ENCODE data around the gene ADAMTS18.

The ADAMTS18 gene

DNA sequence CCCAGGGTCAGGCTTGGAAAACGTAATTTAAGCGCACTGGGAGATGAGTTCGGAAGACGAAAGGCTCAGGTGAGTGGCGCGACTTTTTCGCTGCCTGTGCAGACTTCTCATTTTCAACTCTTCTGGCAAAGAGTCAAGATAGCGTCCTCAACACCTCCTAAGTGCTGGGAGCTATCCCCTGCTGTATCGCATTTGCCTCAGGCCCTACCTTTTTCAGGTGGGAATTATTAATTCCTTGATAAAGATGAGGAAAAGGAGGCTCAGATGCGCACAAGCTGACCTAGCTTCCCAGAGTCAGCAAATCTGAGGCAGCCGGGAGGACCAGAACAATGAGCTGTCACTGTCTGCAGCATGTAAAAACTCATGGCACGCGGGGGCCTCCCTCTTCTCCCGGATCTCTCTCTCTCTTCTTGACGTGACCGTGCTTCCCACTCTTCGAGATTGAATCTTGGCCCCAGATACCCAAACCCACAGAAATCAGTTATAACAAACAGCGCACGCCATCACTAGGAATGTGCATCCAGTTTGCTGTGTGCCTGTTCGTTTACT lies 512 bp upstream of the ADAMTS18 start:
- DNase-seq: no peak

- DNase-seq: no peak
Observed at GRCh38 chr16:77434022-77434529, 758 bp downstream of the ADAMTS18 start.

- DNase-seq: no peak
Observed at GRCh38 chr16:77433146-77433545, 1.7 kb downstream of the ADAMTS18 start.

DNA sequence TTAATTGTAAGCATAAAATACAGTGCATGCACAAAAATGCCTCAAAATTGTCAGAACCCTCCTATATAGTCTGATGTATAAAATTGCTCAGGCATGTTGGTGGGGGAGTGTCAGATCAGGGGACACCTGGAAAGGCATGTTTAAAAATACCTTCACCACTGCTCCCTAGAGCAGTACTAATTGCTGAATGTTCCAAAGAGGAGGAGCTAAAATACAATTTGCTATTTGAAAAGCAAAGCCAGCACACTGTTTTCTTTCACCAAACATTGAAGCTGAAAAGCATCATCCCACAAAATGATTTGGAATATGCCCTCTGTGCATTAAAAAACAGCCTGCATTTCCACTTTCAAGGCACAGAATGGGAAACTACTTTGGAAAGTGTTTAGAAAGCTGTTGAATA lies 2.6 kb downstream of the ADAMTS18 start:
- no peak for DNase-seq

DNA sequence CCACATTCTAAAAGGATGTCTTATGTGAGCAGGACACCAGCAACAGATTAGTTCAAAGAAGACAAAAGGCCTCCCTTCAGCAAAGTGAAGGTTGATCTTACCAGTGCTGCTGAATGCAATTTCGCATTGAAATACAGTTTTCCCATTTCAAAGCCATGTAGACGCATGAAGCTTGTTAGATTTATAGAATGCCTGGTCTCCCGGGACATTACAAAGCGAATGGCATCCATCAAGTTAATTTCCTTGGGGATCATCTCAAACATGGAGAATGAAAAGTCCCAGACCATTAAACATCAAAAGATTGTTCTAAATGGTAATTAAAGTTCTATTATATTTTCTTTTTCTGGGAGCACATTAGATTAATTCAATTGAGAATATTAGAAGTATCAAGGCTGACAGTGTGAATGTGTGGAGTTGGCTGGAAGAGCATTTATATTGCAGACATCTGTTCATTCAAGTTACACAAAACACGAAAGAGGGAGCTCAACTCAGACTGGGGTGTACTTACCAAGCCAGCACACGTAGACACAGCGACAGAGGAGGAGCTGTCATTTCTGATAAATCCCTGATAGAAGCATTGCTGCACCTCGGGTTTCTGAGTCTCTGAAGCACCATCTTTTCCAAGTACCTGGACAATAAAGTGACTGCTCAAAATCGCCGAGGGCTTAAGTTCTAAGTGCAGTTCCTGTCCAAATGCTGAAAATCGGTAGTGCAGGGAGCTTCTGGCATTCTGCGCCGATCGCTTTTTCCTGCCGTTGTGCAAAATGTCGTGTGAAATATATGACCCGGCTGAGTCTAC lies 3.8 kb downstream of the ADAMTS18 start:
- no peak for DNase-seq

GRCh38 chr16:77430360-77430759 lies 4.5 kb downstream of the ADAMTS18 start:
- no peak for DNase-seq

DNA sequence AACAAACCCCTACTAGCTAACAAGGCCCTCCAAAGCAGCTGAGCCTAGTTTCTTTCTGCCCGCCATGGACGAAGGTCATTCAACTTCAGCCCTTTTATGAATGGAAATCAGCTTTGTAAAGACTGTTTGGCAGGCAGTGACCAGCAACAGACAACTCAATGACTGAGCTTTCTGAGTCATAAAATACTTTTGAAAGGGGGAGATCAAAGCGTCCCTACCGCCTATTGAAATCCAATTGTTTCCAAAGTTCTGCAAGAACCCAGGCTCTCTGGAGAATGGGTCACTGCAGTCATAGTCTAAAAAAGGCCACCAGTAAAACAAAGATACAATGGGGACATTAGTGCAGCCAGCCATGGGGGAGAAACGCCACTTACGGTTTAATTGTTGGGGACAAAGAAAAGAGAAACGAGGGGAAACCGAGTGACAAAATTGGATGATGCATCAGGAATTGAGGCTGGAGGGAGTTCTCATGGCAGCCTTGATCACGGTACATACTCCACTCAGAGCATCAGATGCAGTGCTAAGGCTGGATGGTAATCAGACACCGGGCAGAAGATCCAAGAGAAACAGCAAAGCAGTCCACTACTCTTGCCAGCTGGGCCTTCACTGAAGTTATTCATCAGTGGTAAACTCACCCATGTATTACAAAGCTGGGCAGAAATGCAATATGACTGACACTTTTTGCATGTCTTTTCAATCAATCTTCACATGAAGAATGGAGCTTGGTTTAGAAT lies 9.8 kb downstream of the ADAMTS18 start:
- DNase-seq: no peak

- DNase-seq: no peak
Observed at GRCh38 chr16:77422196-77422784, 12.5 kb downstream of the ADAMTS18 start.

DNA sequence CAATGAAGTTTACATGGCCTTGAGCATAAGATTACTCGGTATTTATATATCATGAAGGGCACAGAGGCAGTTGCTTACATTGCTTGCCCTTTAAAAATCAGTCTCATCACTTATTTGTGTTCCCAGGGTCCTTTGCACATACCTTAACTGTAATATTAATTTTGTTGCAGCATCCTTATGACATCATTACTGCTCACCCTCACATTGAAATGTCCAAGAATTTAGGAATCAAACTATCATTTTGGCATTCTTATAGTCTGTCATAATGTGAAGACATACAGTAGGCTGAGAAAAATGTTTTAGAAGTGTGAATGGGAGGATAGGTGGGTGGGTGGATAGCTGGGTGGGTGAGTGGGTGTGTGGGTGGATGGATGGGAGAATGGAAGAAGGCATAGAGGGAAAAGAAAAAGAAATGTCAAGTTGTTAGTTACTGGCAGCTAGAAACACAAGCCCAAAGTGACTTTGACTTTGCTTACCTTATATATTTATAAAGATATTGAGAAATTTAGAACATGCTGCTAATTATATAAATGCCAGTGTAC lies 17.8 kb downstream of the ADAMTS18 start:
- DNase-seq: no peak

DNA sequence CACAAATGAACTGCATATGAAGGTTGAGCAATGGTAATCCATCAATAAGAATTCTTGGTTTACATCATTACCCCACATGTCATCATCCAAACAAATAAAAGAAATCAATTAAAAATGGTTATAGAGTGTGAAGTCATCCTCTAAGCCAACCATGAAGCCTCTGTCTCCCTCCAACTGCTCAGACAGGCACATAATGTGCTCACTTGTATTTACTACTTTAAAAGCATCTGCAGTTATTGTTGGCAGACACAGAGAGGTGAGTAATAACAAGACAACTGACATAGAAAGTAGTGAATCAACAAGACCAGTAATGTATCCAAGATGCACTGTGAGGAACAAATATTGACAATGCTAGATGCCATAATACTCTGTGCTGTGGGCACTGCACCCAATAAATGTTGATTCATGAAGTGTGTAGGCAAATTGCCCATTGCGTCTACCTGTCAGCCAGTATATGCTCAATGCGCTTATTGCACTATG lies 20.0 kb downstream of the ADAMTS18 start:
- no peak for DNase-seq

GRCh38 chr16:77410449-77410848 lies 24.4 kb downstream of the ADAMTS18 start:
- no peak for DNase-seq

DNA sequence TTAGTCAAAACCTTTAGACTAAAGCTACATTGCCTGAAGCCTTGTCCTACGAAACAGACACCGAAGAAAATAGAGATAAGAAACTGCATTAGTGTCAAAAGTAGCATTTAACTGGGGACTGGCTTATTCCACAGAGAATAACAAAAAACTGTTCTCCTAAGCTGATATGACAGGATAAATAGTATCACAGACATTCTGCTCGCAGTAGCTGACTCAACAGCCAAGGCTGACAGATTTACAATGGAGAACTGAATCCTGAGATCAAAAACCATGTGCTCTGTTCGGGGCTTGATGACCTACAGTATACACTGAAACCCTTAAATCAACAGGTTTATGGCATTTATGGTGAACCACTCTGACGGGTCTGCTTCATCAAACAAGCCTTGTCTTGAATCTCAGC lies 25.5 kb downstream of the ADAMTS18 start:
- DNase-seq: no peak

DNA sequence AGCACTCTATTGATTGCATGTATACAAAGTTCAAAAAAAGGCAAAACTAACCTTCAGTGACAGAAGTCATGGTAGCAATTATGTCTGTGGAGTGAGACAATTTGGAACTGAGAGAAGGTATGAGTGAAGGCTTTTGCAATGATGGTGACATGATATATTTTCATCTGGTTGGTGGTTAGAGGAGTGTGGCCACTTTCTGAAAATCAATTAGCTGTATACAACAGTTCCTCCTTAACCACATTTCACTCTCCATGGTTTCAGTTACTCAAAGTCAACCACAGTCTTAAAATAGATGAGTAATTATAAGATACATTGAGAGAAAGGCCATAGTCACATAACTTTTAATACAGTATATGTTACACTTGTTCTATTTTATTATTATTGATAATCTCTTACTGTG lies 26.2 kb downstream of the ADAMTS18 start:
- no peak for DNase-seq

GRCh38 chr16:77406680-77407079 lies 28.2 kb downstream of the ADAMTS18 start:
- DNase-seq: no peak

DNA sequence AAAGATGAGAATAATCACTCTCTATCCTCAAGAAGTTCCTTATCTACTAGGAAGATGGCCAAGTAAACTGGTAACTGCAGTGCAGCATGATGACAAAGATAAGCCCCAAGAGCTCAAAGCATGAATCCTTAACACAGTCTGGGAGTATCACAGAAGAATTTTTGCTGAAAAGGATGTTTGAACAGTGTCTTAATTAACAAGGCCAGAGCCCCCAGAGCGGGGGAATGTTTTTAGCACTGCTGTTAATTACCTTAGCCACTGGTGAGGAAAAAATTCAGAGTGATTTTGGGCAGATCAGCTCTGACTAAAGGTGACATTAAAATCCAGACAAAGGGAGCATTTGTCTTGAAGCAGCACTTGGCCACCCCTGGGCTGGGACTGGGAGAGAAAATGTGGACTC lies 30.1 kb downstream of the ADAMTS18 start:
- no peak for DNase-seq

DNA sequence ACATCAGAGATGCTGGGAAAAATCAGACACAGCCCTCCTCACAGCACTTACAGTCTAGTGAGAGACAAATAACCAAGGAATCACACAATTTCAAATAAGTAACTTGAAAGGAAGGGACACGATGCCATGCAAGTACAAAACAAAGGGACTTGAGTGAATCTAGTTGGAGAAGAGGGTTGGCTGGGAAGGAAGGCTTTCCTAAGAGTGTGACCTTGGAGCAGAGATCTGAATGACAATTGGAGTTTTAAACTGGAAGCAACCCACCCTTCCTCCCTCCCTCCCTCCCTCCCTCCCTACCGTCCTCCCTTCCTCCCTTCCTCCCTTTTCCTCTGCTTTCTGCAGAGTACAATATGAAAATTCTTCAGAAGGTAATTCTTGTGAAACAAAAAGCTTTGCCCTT lies 31.1 kb downstream of the ADAMTS18 start:
- no peak for DNase-seq

- DNase-seq: no peak
Observed at GRCh38 chr16:77402672-77403071, 32.2 kb downstream of the ADAMTS18 start.

GRCh38 chr16:77402118-77402517 lies 32.7 kb downstream of the ADAMTS18 start:
- no peak for DNase-seq

- DNase-seq: no peak
Observed at GRCh38 chr16:77399546-77399945, 35.3 kb downstream of the ADAMTS18 start.

DNA sequence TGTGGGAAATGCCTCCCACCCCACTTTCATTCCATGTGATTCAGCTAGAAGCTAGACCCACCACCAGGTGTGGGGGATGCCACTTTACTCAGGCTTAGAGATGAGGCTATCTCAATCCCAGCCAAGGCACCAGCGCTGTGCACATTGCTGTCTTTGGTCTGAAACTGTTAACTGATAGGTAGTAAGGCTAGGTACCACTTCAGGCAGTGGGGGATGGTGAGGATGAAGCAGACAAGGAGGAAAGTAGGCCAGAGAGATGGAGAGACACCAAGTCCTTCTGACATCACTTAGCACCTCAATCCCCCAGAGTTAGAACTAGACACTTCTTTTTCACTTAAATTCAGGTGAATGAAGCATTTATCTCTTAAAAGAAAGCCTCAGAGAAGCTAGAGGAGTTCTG lies 35.8 kb downstream of the ADAMTS18 start:
- DNase-seq: no peak

- DNase-seq: no peak
Observed at GRCh38 chr16:77398495-77398894, 36.3 kb downstream of the ADAMTS18 start.

DNA sequence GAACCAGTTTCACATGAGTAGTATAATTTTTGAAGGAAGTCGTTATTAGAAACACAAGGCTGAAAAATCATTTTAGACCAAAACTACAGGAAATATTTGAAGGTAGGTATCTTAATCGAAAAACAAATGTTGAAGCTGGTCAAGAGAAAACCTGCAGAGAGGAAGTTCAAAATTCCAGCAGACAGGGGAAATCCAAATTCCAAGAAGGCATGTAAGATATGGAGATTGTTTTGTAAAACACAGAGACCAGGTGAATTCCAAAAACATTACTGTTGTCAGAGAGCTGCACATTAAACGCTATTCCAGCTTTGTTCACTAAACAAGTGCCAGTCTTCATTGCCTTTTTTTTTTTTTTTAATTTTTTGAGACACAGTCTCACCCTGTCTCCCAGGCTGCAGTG lies 38.4 kb downstream of the ADAMTS18 start:
- no peak for DNase-seq

GRCh38 chr16:77394699-77395098 lies 40.1 kb downstream of the ADAMTS18 start:
- DNase-seq: no peak

All from effector CD8-positive, alpha-beta T cell (primary cell).